IMR-90 (cell line): ENCODE data around the gene MICAL3.

ENCODE experiments used
- CEBPB ChIP-seq: IDR thresholded peaks from 2 replicates; pipeline ENCODE4 v1.6.1; 2012; ENCODE audit warnings: low read depth, low read length, improper control_type of control experiment
- CHD1 ChIP-seq: IDR thresholded peaks from 2 replicates; pipeline ENCODE4 v1.6.1; 2012; ENCODE audit warnings: low read depth, low read length, improper control_type of control experiment
- FOS ChIP-seq: fragments of 150-350 bp; IDR thresholded peaks from 2 replicates; pipeline ENCODE4 v1.6.1; 2016; ENCODE audit warnings: low read depth, low read length
- MXI1 ChIP-seq: IDR thresholded peaks from 2 replicates; pipeline ENCODE4 v1.6.1; 2012; ENCODE audit warnings: low read depth, mild to moderate bottlenecking, low read length, moderate library complexity, borderline replicate concordance
- NFE2L2 ChIP-seq: fragments of 150-350 bp; IDR thresholded peaks from 2 replicates; pipeline ENCODE4 v1.6.1; 2016; ENCODE audit warnings: low read depth, mild to moderate bottlenecking, low read length
- POLR2A ChIP-seq: IDR thresholded peaks from 2 replicates; pipeline ENCODE4 v1.6.1; 2012; ENCODE audit warnings: mild to moderate bottlenecking, low read depth, low read length
- RAD21 ChIP-seq: IDR thresholded peaks from 2 replicates; pipeline ENCODE4 v1.6.1; 2012; ENCODE audit warnings: low read length, improper control_type of control experiment
- RCOR1 ChIP-seq: IDR thresholded peaks from 2 replicates; pipeline ENCODE4 v1.6.1; 2012; ENCODE audit warnings: mild to moderate bottlenecking, low read length, improper control_type of control experiment; ENCODE audit not compliant: insufficient replicate concordance
- RFX5 ChIP-seq: IDR thresholded peaks from 2 replicates; pipeline ENCODE4 v1.8.0; 2012; ENCODE audit warnings: low read depth, mild to moderate bottlenecking, low read length, moderate library complexity
- TF ChIP-seq, protein P1 (sequence below): conservative IDR thresholded peaks from 2 replicates; pipeline ENCODE4 v1.5.1; 2012; ENCODE audit warnings: mild to moderate bottlenecking, low read depth, low read length, improper control_type of control experiment
- TF ChIP-seq, protein P2 (sequence below): fragments of 150-350 bp; IDR thresholded peaks from 2 replicates; pipeline ENCODE4 v1.6.1; 2017; ENCODE audit warnings: mild to moderate bottlenecking, antibody characterized with exemption, low read length, low read depth
- TF ChIP-seq, protein P3 (sequence below): fragments of 150-350 bp; IDR thresholded peaks from 2 replicates; pipeline ENCODE4 v1.6.1; 2016; ENCODE audit warnings: low read depth, mild to moderate bottlenecking, low read length, moderate library complexity, borderline replicate concordance

- TF ChIP-seq, protein P1, sequence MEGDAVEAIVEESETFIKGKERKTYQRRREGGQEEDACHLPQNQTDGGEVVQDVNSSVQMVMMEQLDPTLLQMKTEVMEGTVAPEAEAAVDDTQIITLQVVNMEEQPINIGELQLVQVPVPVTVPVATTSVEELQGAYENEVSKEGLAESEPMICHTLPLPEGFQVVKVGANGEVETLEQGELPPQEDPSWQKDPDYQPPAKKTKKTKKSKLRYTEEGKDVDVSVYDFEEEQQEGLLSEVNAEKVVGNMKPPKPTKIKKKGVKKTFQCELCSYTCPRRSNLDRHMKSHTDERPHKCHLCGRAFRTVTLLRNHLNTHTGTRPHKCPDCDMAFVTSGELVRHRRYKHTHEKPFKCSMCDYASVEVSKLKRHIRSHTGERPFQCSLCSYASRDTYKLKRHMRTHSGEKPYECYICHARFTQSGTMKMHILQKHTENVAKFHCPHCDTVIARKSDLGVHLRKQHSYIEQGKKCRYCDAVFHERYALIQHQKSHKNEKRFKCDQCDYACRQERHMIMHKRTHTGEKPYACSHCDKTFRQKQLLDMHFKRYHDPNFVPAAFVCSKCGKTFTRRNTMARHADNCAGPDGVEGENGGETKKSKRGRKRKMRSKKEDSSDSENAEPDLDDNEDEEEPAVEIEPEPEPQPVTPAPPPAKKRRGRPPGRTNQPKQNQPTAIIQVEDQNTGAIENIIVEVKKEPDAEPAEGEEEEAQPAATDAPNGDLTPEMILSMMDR: no peak
- no peak for TF ChIP-seq POLR2A
- TF ChIP-seq CHD1: no peak
- TF ChIP-seq RCOR1: no peak
- TF ChIP-seq, protein P2, sequence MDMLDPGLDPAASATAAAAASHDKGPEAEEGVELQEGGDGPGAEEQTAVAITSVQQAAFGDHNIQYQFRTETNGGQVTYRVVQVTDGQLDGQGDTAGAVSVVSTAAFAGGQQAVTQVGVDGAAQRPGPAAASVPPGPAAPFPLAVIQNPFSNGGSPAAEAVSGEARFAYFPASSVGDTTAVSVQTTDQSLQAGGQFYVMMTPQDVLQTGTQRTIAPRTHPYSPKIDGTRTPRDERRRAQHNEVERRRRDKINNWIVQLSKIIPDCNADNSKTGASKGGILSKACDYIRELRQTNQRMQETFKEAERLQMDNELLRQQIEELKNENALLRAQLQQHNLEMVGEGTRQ: no peak
- TF ChIP-seq, protein P3, sequence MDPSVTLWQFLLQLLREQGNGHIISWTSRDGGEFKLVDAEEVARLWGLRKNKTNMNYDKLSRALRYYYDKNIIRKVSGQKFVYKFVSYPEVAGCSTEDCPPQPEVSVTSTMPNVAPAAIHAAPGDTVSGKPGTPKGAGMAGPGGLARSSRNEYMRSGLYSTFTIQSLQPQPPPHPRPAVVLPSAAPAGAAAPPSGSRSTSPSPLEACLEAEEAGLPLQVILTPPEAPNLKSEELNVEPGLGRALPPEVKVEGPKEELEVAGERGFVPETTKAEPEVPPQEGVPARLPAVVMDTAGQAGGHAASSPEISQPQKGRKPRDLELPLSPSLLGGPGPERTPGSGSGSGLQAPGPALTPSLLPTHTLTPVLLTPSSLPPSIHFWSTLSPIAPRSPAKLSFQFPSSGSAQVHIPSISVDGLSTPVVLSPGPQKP: no peak
- TF ChIP-seq RAD21: no peak
- no peak for TF ChIP-seq FOS
- TF ChIP-seq CEBPB: no peak
- TF ChIP-seq NFE2L2: no peak
- TF ChIP-seq RFX5: no peak
- no peak for TF ChIP-seq MXI1
Measured at GRCh38 chr22:17811119-17811518, 213.2 kb downstream of the MICAL3 start.
